ENCODE data around the gene CELF2.

Gene CELF2

DNA sequence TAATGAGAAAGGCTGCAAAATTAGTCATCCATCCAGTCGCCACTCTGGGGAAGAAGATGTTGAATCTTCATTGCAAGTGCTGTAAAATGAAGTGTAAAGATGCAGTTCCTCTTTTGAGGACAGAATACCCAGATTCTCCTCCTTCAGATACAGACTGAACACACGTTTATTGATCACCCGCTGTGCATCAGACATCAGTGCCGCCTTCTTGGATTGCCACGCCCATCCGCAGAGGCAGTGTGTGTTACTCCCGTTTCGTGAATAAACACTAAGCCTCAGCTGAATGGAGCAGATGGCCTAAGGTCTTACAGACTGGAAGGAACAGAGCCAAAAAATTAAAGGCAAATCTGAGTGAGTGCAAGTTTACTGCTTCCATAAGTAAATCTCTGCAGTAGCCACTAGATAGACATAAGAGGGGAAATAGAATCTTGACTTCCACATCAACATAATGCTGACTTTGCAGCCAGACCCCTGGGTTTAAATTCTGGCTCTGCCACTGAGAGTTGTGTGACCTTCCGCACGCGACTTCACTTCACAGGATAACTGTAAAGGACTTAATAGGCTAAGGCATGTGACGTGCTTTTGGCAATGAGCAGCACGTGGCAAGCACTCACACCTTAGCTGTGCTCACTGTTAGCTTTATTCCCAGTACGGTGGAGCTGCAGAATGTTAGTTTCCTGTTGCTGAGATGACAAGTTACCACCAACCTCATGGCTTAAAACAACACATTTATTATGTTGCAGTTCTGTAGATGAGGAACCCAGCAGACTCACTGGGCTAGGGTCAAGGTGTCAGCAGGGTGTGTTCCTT lies 285.9 kb downstream of the CELF2 start:
- DNase-seq (ENCODE audit: low spot score), result no peak

GRCh38 chr10:11304906-11305585 lies 287.4 kb downstream of the CELF2 start:
- DNase-seq (ENCODE audit: low spot score), result no peak

DNA sequence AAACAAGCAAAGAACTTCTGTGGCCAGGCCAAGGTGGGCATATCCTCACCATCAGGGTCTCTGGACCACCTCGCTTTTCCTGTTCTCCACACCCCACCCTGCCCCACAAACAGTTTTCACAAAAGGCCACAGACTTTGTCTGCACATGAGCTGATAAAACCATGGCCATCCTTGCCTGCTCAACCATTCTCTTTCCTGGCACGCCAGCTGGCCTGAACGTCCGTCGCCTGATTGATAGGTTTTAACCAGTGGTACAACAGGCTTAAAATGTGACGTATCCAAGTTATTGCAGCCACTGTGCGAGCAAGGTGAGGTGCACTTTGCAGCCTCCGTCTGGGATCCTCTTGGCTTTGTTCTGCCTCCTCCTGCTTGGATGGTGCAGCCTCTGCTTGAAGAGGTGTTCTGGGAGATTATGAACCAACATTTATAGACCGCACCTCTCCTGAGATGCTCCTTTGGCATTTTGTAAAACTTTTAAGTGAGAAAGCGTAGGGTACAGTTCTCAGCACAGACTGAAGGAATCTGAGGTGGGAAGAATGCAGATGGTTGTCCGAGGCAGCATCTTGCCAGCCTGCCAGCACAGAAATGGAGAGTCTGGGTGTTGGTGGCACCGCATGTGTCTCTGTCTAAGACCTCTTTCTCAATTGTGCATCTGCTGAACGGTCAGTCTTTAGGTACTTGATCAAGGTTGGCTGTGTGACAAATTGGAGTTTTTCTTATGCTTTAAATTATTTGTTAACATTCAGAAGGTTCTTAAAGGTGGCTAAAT lies 288.3 kb downstream of the CELF2 start:
- DNase-seq (ENCODE audit: low spot score), result no peak

DNA sequence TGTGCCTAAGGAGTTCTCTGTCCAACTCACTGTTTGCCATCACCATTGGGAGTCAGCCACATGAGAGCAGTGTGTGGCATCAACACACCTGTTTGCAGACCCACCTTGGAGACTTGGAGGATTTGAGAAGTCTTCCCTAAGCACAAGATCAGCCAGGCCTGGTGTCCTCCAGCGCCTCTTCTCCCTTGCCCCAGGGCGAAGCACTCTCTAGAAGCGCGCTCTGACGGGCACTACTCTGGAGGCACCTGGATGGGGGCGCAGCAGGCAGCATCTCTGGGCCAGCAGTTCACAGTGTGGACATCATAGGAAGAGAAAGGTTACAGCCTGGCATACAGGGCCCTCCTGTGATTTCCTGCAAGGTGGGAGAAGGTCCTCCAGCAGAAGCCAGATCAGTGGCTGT lies 289.3 kb downstream of the CELF2 start:
- DNase-seq (ENCODE audit: low spot score), result no peak

GRCh38 chr10:11307937-11308336 lies 290.3 kb downstream of the CELF2 start:
- no peak for DNase-seq (ENCODE audit: low spot score)

DNA sequence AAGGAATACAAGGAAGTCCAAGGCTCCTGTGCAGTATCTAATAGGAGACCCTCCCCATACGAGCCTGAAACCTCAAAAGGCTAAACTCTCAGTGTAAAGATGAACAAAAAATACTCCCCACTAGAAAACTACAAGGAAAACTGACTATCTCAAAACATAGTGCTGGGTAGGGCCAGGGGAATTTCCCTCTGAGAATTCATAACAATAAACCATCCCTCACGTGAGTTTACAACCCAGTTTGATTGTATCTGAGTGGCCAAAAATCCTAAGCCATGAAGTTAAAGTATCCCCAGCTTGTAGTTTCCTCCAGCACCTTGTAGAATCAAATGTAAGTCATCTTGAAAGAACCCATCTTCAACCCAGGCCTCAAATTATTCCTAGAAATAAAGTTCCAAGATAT lies 293.4 kb downstream of the CELF2 start:
- no peak for DNase-seq (ENCODE audit: low spot score)

DNA sequence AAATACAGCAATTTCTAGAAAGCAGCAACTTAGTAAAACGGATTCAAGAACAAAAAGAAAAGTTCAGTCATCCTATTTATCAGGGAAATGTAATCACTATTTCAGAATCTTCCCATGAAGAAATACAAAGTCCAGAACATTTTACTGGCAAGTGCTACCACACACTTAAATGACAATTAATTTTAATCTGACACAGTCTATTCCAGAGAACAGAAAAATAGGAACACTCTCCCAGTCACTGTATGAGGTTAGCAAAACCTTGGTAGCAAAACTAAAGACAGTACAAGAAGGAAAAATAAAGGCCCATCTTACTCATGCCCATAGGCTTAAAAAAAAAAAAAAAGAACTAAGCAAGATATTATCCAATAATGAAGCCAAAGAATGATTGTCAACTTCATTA lies 295.8 kb downstream of the CELF2 start:
- no peak for DNase-seq (ENCODE audit: low spot score)

- no peak for DNase-seq (ENCODE audit: low spot score)
Observed at GRCh38 chr10:11317936-11318670, 300.4 kb downstream of the CELF2 start.

GRCh38 chr10:11318826-11319598 lies 301.3 kb downstream of the CELF2 start:
- DNase-seq (ENCODE audit: low spot score), result no peak

- no peak for DNase-seq (ENCODE audit: low spot score)
Observed at GRCh38 chr10:11319990-11320602, 302.4 kb downstream of the CELF2 start.

- DNase-seq (ENCODE audit: low spot score), result no peak
Observed at GRCh38 chr10:11320809-11321520, 303.3 kb downstream of the CELF2 start.

GRCh38 chr10:11322698-11323097 lies 305.0 kb downstream of the CELF2 start:
- DNase-seq (ENCODE audit: low spot score), result no peak

DNA sequence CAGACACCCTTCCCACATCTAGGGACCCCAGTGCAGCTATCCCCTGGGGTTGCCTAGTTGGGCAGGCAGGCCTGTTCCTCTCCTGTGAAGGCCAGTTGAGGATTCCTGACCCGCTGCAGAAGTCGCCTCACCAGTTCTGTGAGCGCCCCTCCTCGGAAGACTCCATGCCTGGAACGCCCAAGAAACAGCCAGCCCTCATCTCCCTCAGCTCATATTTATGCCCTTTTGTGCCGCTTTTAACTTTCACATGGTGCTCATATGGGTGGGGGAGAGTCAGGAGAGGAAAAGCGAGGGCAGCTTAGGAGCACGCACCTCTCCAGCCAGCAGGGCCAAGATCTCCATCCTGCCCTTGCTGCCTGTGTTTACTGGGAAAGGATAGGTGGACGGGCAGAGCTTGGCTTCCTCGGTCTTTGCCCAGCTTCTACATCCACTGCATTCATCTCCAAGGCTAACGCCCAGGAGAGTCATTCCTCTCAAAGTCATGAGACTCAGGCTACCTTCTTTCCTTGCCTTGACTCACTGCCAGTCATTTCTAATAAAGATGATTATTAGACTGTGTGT lies 307.2 kb downstream of the CELF2 start:
- no peak for DNase-seq (ENCODE audit: low spot score)

- peak; percentile 45 for DNase-seq (ENCODE audit: low spot score)
Observed at GRCh38 chr10:11325817-11326216, 308.1 kb downstream of the CELF2 start.

DNA sequence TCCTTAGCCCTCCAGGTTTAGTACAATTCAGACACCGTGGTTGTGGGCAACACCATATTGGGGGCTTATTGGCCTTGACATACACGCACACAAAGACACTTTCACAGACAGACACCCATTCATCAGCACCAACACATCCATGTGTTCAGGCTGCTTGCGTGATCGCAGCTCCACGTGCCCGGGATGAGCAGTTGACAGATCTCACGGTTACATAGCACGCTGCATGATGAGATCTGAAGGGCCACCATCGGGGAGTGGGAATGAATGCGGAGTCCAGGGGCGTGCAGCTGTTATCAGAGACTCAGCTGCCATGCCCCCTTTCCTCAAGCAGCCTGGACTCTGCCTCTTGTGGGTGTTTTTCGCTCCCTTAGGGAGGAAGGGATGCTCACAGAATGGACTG lies 308.6 kb downstream of the CELF2 start:
- no peak for DNase-seq (ENCODE audit: low spot score)

DNA sequence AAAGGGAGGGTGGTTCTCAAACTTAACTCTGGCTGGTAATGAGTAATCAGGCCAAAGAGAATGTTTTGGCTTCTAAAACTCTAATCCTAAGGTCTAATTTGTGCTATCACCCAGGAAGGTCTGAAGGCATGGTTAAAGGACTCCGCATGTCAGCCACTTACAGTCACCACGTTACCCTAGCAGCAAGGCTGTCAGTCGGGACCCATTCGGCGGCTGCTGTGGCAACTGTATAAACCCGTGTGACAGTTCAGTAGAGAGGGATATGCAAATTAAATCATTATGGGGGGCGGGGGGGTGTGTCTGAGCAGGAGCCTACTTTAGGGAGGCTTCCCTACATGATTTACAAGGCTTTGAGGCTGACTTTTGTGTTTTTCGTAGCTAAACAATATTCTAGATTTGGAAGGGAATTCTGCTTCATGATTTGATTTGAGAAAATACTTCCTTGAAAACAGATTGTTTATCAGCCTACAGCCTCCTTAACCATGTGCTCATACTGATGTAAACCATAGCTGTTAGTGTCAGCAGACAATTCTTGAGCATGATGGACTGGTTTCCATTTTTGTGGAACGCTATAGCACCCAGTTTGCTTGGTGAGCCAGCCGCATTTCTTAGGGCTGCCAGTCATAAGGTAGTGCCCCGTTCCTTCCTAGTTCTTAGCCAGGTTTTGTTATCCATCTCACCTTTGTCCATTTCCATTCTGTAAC lies 309.4 kb downstream of the CELF2 start:
- no peak for DNase-seq (ENCODE audit: low spot score)

DNA sequence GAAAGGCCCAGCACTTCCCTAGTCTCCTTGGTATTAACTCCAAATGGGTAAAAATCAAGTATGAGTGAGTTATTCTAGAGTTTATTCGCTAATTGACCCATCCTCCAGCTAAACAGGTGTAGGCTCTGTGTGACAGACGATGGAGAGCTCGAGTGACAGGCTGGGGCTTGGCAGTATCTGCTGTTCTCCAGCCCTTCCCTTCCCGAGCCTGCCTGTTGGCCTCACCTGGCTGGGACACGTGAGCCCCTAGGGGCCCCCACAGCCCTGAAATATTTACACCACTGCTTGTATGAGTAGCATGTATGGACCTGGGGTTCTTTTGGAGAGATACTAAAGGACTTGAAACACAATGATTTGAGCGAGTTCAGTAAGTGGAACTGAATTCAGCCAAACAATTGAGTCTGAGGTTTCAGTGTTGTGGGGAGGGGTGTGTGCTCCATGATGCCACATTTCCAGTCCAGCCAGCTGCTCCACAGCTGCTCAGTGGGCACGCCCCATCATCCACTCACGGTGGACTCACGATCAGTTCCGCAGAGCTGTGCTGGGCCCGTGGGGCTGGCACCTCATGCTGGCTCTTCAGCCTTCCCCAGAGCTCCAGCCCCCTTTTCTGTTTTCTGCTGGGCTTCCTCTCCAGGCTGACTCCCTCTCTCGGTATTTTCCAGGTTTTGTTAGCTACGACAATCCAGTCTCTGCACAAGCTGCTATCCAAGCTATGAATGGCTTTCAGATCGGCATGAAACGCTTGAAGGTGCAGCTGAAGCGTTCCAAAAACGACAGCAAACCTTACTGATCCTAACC lies 310.8 kb downstream of the CELF2 start:
- peak; percentile 29 for DNase-seq (ENCODE audit: low spot score)

GRCh38 chr10:11329062-11329673 lies 311.5 kb downstream of the CELF2 start:
- DNase-seq (ENCODE audit: low spot score), result peak; percentile 6

All from AG08395 (cell line).